Type B pancreatic cell (in vitro differentiated cells): ENCODE measurements around the gene JHY. TPM values are rescaled to one million over a fixed set of nuclear protein-coding genes. Genes with fewer than 3 reads are reported as not detected.
"Not testable (repeated sequence)": the region's sequence is repeated elsewhere in the genome, so short reads cannot be mapped to it uniquely, and the experiment has no call there.

Experiments
- DNase-seq: peaks from one replicate; pipeline ENCODE4 v3.0.0; 2021; ENCODE audit warnings: mixed read lengths; ENCODE audit not compliant: unreplicated experiment; ENCODE audit errors: extremely low spot score
- H3K27ac Mint-ChIP-seq: 2 replicates; pipeline ENCODE4 v1.8.0; 2021; ENCODE audit warnings: mild to moderate bottlenecking, mixed read lengths
- H3K27me3 Mint-ChIP-seq: 2 replicates; pipeline ENCODE4 v1.8.0; 2021; ENCODE audit warnings: mixed read lengths
- H3K36me3 Mint-ChIP-seq: 2 replicates; pipeline ENCODE4 v1.8.0; 2021; ENCODE audit warnings: mixed read lengths
- H3K4me1 Mint-ChIP-seq: one replicate; pipeline ENCODE4 v1.8.0; 2021; ENCODE audit warnings: mixed read lengths; ENCODE audit not compliant: unreplicated experiment
- H3K4me3 Mint-ChIP-seq: 2 replicates; pipeline ENCODE4 v1.8.0; 2021; ENCODE audit warnings: mild to moderate bottlenecking, mixed read lengths
- H3K9me3 Mint-ChIP-seq: 2 replicates; pipeline ENCODE4 v1.8.0; 2021; ENCODE audit warnings: mixed read lengths
- CTCF ChIP-seq: fragments of 200-600 bp; sonication (generic); conservative IDR thresholded peaks from 2 replicates; pipeline ENCODE4 v1.5.0; 2021; ENCODE audit warnings: antibody characterized with exemption, mild to moderate bottlenecking
- total RNA-seq: library from RNA; stranded (reverse); gene quantifications from 2 replicates; pipeline ENCODE4 v1.2.1, GENCODE V29; 2021; ENCODE audit warnings: low replicate concordance

The JHY gene
- total RNA-seq, 1 donor from 2014 or later: 3.7 TPM

- H3K27me3 Mint-ChIP-seq: peaks cover 6% of the 10 kb centered on the region
- no peak for TF ChIP-seq CTCF
- no peak overlapping the region for H3K27ac Mint-ChIP-seq
- no peak overlapping the region for H3K4me3 Mint-ChIP-seq
- peaks cover 32% of the 10 kb centered on the region for H3K4me1 Mint-ChIP-seq
- H3K36me3 Mint-ChIP-seq: no peaks in the 10 kb centered on the region
- DNase-seq: no peak
- H3K9me3 Mint-ChIP-seq: no peaks in the 10 kb centered on the region
These were observed 29.8 kb upstream of the JHY start for GRCh38 chr11:122852796-122853160.

- Mint-ChIP-seq H3K9me3 (no peaks in the 10 kb centered on the region), H3K4me1 (peaks cover 32% of the 10 kb centered on the region), H3K4me3 (no peak overlapping the region), H3K36me3 (no peaks in the 10 kb centered on the region), H3K27me3 (peaks cover 6% of the 10 kb centered on the region), H3K27ac (no peak overlapping the region)
- no peak for TF ChIP-seq CTCF
- no peak for DNase-seq
These were observed 29.3 kb upstream of the JHY start for GRCh38 chr11:122853261-122853660.

GRCh38 chr11:122853971-122854446 lies 28.6 kb upstream of the JHY start:
- H3K36me3 Mint-ChIP-seq: no peaks in the 10 kb centered on the region
- peaks cover 32% of the 10 kb centered on the region for H3K4me1 Mint-ChIP-seq
- peak; percentile 93 for TF ChIP-seq CTCF
- peak overlapping the region; percentile 12 for H3K4me3 Mint-ChIP-seq
- peaks cover 6% of the 10 kb centered on the region for H3K27me3 Mint-ChIP-seq
- DNase-seq: no peak
- H3K27ac Mint-ChIP-seq: no peak overlapping the region
- H3K9me3 Mint-ChIP-seq: no peaks in the 10 kb centered on the region

- no peak for TF ChIP-seq CTCF
- Mint-ChIP-seq H3K9me3 (no peaks in the 10 kb centered on the region), H3K27me3 (peaks cover 19% of the 10 kb centered on the region), H3K4me3 (no peak overlapping the region), H3K36me3 (no peaks in the 10 kb centered on the region), H3K4me1 (peaks cover 2% of the 10 kb centered on the region), H3K27ac (peak overlapping the region; percentile 16)
- no peak for DNase-seq
These were observed 20.9 kb upstream of the JHY start for GRCh38 chr11:122861631-122862030.

- H3K4me1 Mint-ChIP-seq: no peaks in the 10 kb centered on the region
- no peak for TF ChIP-seq CTCF
- peaks cover 20% of the 10 kb centered on the region for H3K27me3 Mint-ChIP-seq
- no peaks in the 10 kb centered on the region for H3K36me3 Mint-ChIP-seq
- peak overlapping the region; percentile 16 for H3K27ac Mint-ChIP-seq
- H3K4me3 Mint-ChIP-seq: no peak overlapping the region
- DNase-seq: no peak
- H3K9me3 Mint-ChIP-seq: no peaks in the 10 kb centered on the region
These were observed 20.5 kb upstream of the JHY start for GRCh38 chr11:122862091-122862490.

- not testable (repeated sequence) for H3K4me3 Mint-ChIP-seq, H3K36me3 Mint-ChIP-seq, DNase-seq, H3K27ac Mint-ChIP-seq, H3K4me1 Mint-ChIP-seq, H3K9me3 Mint-ChIP-seq
- H3K27me3 Mint-ChIP-seq: peaks cover 29% of the 10 kb centered on the region
These were observed 19.4 kb upstream of the JHY start for GRCh38 chr11:122863154-122863553.
